ENCODE data around the gene MRPL41.

DNA sequence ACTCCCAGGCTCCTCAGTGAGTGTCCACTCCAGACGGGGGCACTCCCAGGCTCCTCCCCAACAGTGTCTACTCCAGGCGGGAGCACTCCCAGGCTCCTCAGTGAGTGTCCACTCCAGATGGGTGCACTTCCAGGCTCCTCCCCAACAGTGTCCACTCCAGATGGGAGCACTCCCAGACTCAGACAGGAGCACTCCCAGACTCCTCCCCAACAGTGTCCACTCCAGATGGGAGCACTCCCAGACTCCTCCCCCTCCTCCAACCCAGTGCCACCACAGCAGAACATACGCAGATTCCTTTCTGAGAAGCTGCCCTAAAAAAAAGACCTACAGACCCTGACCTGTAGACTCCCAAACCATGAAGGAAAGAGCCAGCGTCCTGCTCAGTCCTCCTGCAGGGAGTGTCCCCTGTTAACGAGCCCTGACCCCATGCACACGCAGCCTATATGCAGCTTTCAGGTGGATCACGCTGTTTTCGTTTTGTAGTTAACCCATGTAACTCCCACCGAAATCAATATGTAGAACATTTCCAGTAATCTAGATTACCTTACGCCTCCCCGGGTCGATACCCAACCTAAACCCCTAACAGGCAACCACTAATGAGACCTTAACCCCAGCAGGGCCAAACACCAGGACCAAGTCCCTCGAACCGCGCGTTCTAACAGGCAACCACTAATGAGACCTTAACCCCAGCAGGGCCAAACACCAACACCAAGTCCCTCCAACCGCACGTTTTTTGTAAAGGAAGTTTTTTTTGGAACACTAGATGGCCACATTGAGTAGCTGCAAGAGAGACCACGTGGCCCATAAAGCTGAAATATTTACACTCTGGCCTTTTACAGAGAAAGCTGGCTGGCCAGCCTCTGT lies 17.2 kb upstream of the MRPL41 start:
- TF ChIP-seq, protein P1, sequence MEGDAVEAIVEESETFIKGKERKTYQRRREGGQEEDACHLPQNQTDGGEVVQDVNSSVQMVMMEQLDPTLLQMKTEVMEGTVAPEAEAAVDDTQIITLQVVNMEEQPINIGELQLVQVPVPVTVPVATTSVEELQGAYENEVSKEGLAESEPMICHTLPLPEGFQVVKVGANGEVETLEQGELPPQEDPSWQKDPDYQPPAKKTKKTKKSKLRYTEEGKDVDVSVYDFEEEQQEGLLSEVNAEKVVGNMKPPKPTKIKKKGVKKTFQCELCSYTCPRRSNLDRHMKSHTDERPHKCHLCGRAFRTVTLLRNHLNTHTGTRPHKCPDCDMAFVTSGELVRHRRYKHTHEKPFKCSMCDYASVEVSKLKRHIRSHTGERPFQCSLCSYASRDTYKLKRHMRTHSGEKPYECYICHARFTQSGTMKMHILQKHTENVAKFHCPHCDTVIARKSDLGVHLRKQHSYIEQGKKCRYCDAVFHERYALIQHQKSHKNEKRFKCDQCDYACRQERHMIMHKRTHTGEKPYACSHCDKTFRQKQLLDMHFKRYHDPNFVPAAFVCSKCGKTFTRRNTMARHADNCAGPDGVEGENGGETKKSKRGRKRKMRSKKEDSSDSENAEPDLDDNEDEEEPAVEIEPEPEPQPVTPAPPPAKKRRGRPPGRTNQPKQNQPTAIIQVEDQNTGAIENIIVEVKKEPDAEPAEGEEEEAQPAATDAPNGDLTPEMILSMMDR (IDR thresholded peaks at IDR 0.05), result peak; percentile 49 to 70 (median 62)
- no peak for TF ChIP-seq POLR2A (IDR thresholded peaks at IDR 0.05)

Data from uterus (tissue), 2 donors.